ENCODE data around the gene GARIN5B. TPM values are rescaled to one million over a fixed set of nuclear protein-coding genes. Genes with fewer than 3 reads are reported as not detected.

Gene GARIN5B
- total RNA-seq, 1 donor from 2014 or later: 0.27 TPM

GRCh38 chr19:55368701-55369563 lies 5.9 kb upstream of the GARIN5B start:
- Mint-ChIP-seq H3K27ac (no peak overlapping the region), H3K4me1 (peaks cover 29% of the 10 kb centered on the region), H3K36me3 (peaks cover 2% of the 10 kb centered on the region), H3K9me3 (no peaks in the 10 kb centered on the region), H3K27me3 (ENCODE audit: low read depth) (peaks cover 38% of the 10 kb centered on the region), H3K4me3 (peak overlapping the region; percentile 38)
- no peak for TF ChIP-seq CTCF (IDR thresholded peaks at IDR 0.05; ENCODE audit: unreplicated experiment)
- DNase-seq (ENCODE audit: low spot score in 2 of 2, unreplicated experiment in 2 of 2): peak in 1 of 2 experiments; percentile 62

GRCh38 chr19:55368106-55368505 lies 5.0 kb upstream of the GARIN5B start:
- Mint-ChIP-seq H3K4me3 (no peak overlapping the region), H3K9me3 (no peaks in the 10 kb centered on the region)
- TF ChIP-seq CTCF (IDR thresholded peaks at IDR 0.05; ENCODE audit: unreplicated experiment): no peak

GRCh38 chr19:55366790-55367189 lies 3.7 kb upstream of the GARIN5B start:
- H3K27ac Mint-ChIP-seq: no peak overlapping the region
- H3K27me3 Mint-ChIP-seq (ENCODE audit: low read depth): peaks cover 27% of the 10 kb centered on the region
- no peaks in the 10 kb centered on the region for H3K9me3 Mint-ChIP-seq
- TF ChIP-seq CTCF (IDR thresholded peaks at IDR 0.05; ENCODE audit: unreplicated experiment): no peak
- DNase-seq (ENCODE audit: low spot score in 2 of 2, unreplicated experiment in 2 of 2): no peak
- H3K4me3 Mint-ChIP-seq: no peak overlapping the region
- H3K4me1 Mint-ChIP-seq: peaks cover 17% of the 10 kb centered on the region
- peaks cover 2% of the 10 kb centered on the region for H3K36me3 Mint-ChIP-seq

More at GRCh38 chr19:55368106-55368505, 5.0 kb upstream of the GARIN5B start:
- no peak overlapping the region for H3K27ac Mint-ChIP-seq
- H3K27me3 Mint-ChIP-seq (ENCODE audit: low read depth): peaks cover 34% of the 10 kb centered on the region
- H3K36me3 Mint-ChIP-seq: peaks cover 2% of the 10 kb centered on the region
- DNase-seq (ENCODE audit: low spot score in 2 of 2, unreplicated experiment in 2 of 2): no peak
- peaks cover 24% of the 10 kb centered on the region for H3K4me1 Mint-ChIP-seq

- Mint-ChIP-seq H3K36me3 (peaks cover 2% of the 10 kb centered on the region), H3K9me3 (no peaks in the 10 kb centered on the region), H3K27ac (no peak overlapping the region), H3K27me3 (ENCODE audit: low read depth) (peaks cover 18% of the 10 kb centered on the region), H3K4me3 (no peak overlapping the region), H3K4me1 (peaks cover 15% of the 10 kb centered on the region)
- no peak for DNase-seq (ENCODE audit: low spot score in 2 of 2, unreplicated experiment in 2 of 2)
- TF ChIP-seq CTCF (IDR thresholded peaks at IDR 0.05; ENCODE audit: unreplicated experiment): no peak
Observed at GRCh38 chr19:55365964-55366363, 2.9 kb upstream of the GARIN5B start.

GRCh38 chr19:55365245-55365644 lies 2.2 kb upstream of the GARIN5B start:
- Mint-ChIP-seq H3K4me3 (no peak overlapping the region), H3K27me3 (ENCODE audit: low read depth) (peaks cover 12% of the 10 kb centered on the region), H3K27ac (no peak overlapping the region), H3K36me3 (peaks cover 2% of the 10 kb centered on the region), H3K4me1 (peaks cover 8% of the 10 kb centered on the region), H3K9me3 (no peaks in the 10 kb centered on the region)
- no peak for DNase-seq (ENCODE audit: low spot score in 2 of 2, unreplicated experiment in 2 of 2)
- TF ChIP-seq CTCF (IDR thresholded peaks at IDR 0.05; ENCODE audit: unreplicated experiment): no peak
